Stimulated activated CD8-positive, alpha-beta memory T cell treated with anti-CD3 and anti-CD28 coated beads, Interleukin-7, amount 100 ng/mL, for 1 hour (primary cell): Measurements from ENCODE around the gene PPP1R12C.

Experiments used
- DNase-seq, 2 donors: peaks; one replicate each; pipeline ENCODE4 v3.0.0-alpha.2; 2020; ENCODE audit warnings: low read depth in 2 of 2

PPP1R12C gene

GRCh38 chr19:55146705-55147273 is 29.4 kb upstream of the PPP1R12C start:
- no peak for DNase-seq

- DNase-seq: no peak
Measured at GRCh38 chr19:55146078-55146704, 28.8 kb upstream of the PPP1R12C start.

GRCh38 chr19:55145232-55145631 is 27.8 kb upstream of the PPP1R12C start:
- DNase-seq: no peak

GRCh38 chr19:55141696-55142095 is 24.3 kb upstream of the PPP1R12C start:
- no peak for DNase-seq

GRCh38 chr19:55137915-55138314 is 20.5 kb upstream of the PPP1R12C start:
- DNase-seq: no peak

- DNase-seq: no peak
Measured at GRCh38 chr19:55136399-55137102, 19.1 kb upstream of the PPP1R12C start.

- DNase-seq: no peak
Measured at GRCh38 chr19:55134736-55135135, 17.3 kb upstream of the PPP1R12C start.

GRCh38 chr19:55133639-55134444 is 16.4 kb upstream of the PPP1R12C start:
- no peak for DNase-seq

- no peak for DNase-seq
Measured at GRCh38 chr19:55132453-55133129, 15.2 kb upstream of the PPP1R12C start.

GRCh38 chr19:55131421-55131820 is 14.0 kb upstream of the PPP1R12C start:
- no peak for DNase-seq

GRCh38 chr19:55119053-55119452 is 1.6 kb upstream of the PPP1R12C start:
- no peak for DNase-seq

GRCh38 chr19:55118401-55118991 is 1.1 kb upstream of the PPP1R12C start:
- DNase-seq: no peak

- DNase-seq: peak; percentile 92 to 95
Measured at GRCh38 chr19:55117663-55118391, 390 bp upstream of the PPP1R12C start.

GRCh38 chr19:55116232-55116858 is 1.1 kb downstream of the PPP1R12C start:
- no peak for DNase-seq

- no peak for DNase-seq
Measured at GRCh38 chr19:55115446-55116065, 1.9 kb downstream of the PPP1R12C start.

- no peak for DNase-seq
Measured at GRCh38 chr19:55114566-55115145, 2.8 kb downstream of the PPP1R12C start.

- DNase-seq: no peak
Measured at GRCh38 chr19:55113570-55114039, 3.8 kb downstream of the PPP1R12C start.

GRCh38 chr19:55112777-55113569 is 4.5 kb downstream of the PPP1R12C start:
- no peak for DNase-seq
